Stomach (tissue), 4 donors: ENCODE results near the gene CNTROB.

ENCODE experiments used
- CTCF ChIP-seq, 7 experiments: fragments of 450-650 bp in 4 of 7; fragments of 200-600 bp in 3 of 7; sonication (generic) in 3 of 7; IDR thresholded peaks; one replicate each; pipeline ENCODE4 v1.5.1; 2016 to 2019; ENCODE audit warnings: antibody characterized with exemption in 7 of 7, control low read depth in 2 of 7, mild to moderate bottlenecking in 1 of 7
- POLR2A ChIP-seq, 4 donors: fragments of 450-650 bp; IDR thresholded peaks; one replicate each; pipeline ENCODE4 v1.6.1; 2016; ENCODE audit warnings: antibody characterized with exemption in 4 of 4, control low read depth in 2 of 4, mild to moderate bottlenecking in 1 of 4, moderate library complexity in 1 of 4
- POLR2AphosphoS5 ChIP-seq, 3 donors: sonication (generic); formaldehyde crosslinking; IDR thresholded peaks; one replicate each; pipeline ENCODE4 v1.6.1; 2016; ENCODE audit warnings: antibody characterized with exemption in 3 of 3

DNA sequence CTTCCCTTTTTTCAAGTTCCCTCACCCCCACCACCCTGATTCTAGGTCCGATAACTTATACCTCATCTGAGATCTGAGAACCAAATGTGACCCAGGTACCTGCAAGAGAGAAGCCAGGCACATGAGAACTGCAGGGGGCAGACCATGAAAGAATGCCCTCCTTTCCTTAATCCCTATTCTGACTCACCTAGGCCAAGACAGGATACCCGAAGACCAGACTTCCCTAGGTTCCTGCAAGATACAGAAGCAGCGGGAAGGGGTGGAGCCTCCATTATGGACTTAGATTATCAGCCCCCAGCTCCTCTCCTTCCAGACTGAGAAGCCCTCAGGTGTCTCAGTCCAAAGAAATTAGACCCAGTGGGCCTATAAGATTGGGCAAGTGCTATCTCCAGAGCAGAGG is 4.4 kb upstream of the CNTROB start:
- no peak for TF ChIP-seq CTCF (IDR thresholded peaks at IDR 0.05)
- TF ChIP-seq POLR2AphosphoS5 (IDR thresholded peaks at IDR 0.05), result no peak
- no peak for TF ChIP-seq POLR2A (IDR thresholded peaks at IDR 0.05)
